Stimulated activated CD8-positive, alpha-beta memory T cell treated with anti-CD3 and anti-CD28 coated beads, Interleukin-4, amount 100 ng/mL, for 4 hours (primary cell): ENCODE results near the gene TMEM40.
"Not testable (repeated sequence)": the region's sequence is repeated elsewhere in the genome, so short reads cannot be mapped to it uniquely, and the experiment has no call there.

Experiments
- DNase-seq, 2 donors: peaks; one replicate each; pipeline ENCODE4 v3.0.0-alpha.2; 2020; ENCODE audit warnings: low read depth in 2 of 2, low spot score in 1 of 2

The TMEM40 gene

GRCh38 chr3:12719984-12720898 is 38.8 kb downstream of the TMEM40 start:
- peak; percentile 37 to 46 for DNase-seq

GRCh38 chr3:12719541-12719940 is 39.5 kb downstream of the TMEM40 start:
- DNase-seq, result no peak

- DNase-seq, result no peak
Measured at GRCh38 chr3:12716605-12717151, 42.4 kb downstream of the TMEM40 start.

- DNase-seq, result no peak
Measured at GRCh38 chr3:12714278-12714677, 44.8 kb downstream of the TMEM40 start.

GRCh38 chr3:12710062-12710461 is 49.0 kb downstream of the TMEM40 start:
- no peak for DNase-seq

- no peak for DNase-seq
Measured at GRCh38 chr3:12709334-12709733, 49.7 kb downstream of the TMEM40 start.

- no peak for DNase-seq
Measured at GRCh38 chr3:12708584-12709192, 50.4 kb downstream of the TMEM40 start.

GRCh38 chr3:12707449-12707848 is 51.6 kb downstream of the TMEM40 start:
- no peak for DNase-seq

GRCh38 chr3:12706504-12707253 is 52.4 kb downstream of the TMEM40 start:
- peak; percentile 7 to 14 for DNase-seq

- no peak for DNase-seq
Measured at GRCh38 chr3:12705981-12706380, 53.1 kb downstream of the TMEM40 start.

GRCh38 chr3:12705374-12705926 is 53.6 kb downstream of the TMEM40 start:
- DNase-seq, result no peak

- no peak for DNase-seq
Measured at GRCh38 chr3:12702501-12702900, 56.6 kb downstream of the TMEM40 start.

- not testable (repeated sequence) for DNase-seq
Measured at GRCh38 chr3:12701601-12702000, 57.5 kb downstream of the TMEM40 start.

GRCh38 chr3:12700800-12701199 is 58.3 kb downstream of the TMEM40 start:
- no peak for DNase-seq

- DNase-seq, result no peak
Measured at GRCh38 chr3:12695916-12696315, 63.1 kb downstream of the TMEM40 start.

- no peak for DNase-seq
Measured at GRCh38 chr3:12695112-12695511, 63.9 kb downstream of the TMEM40 start.

GRCh38 chr3:12692444-12692843 is 66.6 kb downstream of the TMEM40 start:
- no peak for DNase-seq

- DNase-seq, result no peak
Measured at GRCh38 chr3:12689997-12690711, 68.9 kb downstream of the TMEM40 start.

- DNase-seq, result no peak
Measured at GRCh38 chr3:12687948-12688347, 71.1 kb downstream of the TMEM40 start.

- no peak for DNase-seq
Measured at GRCh38 chr3:12686096-12686495, 73.0 kb downstream of the TMEM40 start.
